Brain microvascular endothelial cell (primary cell): ENCODE data around the gene FCN3.
"Not testable (repeated sequence)": the region's sequence is repeated elsewhere in the genome, so short reads cannot be mapped to it uniquely, and the experiment has no call there.

Source experiments
- DNase-seq: peaks from one replicate; pipeline ENCODE4 v3.0.0-alpha.2; 2020
- H3K27ac ChIP-seq: fragments of 250-450 bp; sonication (Bioruptor Pico); 2 replicates; pipeline ENCODE4 v1.5.1; 2020; ENCODE audit warnings: mild to moderate bottlenecking, moderate library complexity
- H3K27me3 ChIP-seq: fragments of 250-450 bp; sonication (Bioruptor Pico); replicated peaks from 2 replicates; pipeline ENCODE4 v1.5.1; 2020; ENCODE audit warnings: mild to moderate bottlenecking
- H3K36me3 ChIP-seq: fragments of 250-450 bp; sonication (Bioruptor Pico); replicated peaks from 2 replicates; pipeline ENCODE4 v1.5.1; 2020; ENCODE audit warnings: mild to moderate bottlenecking
- H3K4me3 ChIP-seq: 2 replicates; pipeline ENCODE4 v1.5.1; 2011; ENCODE audit warnings: low read depth, mild to moderate bottlenecking, control low read depth, low read length, moderate library complexity
- in situ Hi-C: cut with HindIII; loops from 2 replicates; pipeline ENCODE4 v1.10.0; 2017; ENCODE audit warnings: low sequenced_read_pairs, low pct_ligation_motif_present
- TF ChIP-seq, protein P1 (sequence below): IDR thresholded peaks from 2 replicates; pipeline ENCODE4 v1.5.1; 2011; ENCODE audit warnings: low read depth, mild to moderate bottlenecking, moderate library complexity, low read length, control low read depth, inconsistent platforms; ENCODE audit errors: missing control alignments

Gene FCN3

DNA sequence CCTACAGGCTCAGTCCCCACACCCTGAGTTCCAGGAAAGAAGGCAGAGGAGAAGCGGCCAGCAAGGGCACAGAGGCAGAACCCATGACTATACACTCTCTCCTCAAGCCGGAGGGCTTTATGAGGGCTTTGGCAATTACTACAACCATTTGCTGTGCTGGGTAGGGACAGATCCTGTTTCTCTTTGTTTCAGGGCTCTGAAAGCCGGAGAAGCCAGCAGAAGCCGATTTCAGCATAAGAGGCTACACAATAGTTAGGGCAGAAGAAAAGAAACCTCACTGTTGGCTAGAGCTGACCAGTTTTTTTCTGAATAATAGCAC is 31.7 kb upstream of the FCN3 start:
- Histone ChIP-seq H3K27me3 (no peaks in the 10 kb centered on the region), H3K4me3 (no peak overlapping the region), H3K27ac (no peak overlapping the region), H3K36me3 (peaks cover 33% of the 10 kb centered on the region)
- no peak for DNase-seq
- TF ChIP-seq, protein P1, sequence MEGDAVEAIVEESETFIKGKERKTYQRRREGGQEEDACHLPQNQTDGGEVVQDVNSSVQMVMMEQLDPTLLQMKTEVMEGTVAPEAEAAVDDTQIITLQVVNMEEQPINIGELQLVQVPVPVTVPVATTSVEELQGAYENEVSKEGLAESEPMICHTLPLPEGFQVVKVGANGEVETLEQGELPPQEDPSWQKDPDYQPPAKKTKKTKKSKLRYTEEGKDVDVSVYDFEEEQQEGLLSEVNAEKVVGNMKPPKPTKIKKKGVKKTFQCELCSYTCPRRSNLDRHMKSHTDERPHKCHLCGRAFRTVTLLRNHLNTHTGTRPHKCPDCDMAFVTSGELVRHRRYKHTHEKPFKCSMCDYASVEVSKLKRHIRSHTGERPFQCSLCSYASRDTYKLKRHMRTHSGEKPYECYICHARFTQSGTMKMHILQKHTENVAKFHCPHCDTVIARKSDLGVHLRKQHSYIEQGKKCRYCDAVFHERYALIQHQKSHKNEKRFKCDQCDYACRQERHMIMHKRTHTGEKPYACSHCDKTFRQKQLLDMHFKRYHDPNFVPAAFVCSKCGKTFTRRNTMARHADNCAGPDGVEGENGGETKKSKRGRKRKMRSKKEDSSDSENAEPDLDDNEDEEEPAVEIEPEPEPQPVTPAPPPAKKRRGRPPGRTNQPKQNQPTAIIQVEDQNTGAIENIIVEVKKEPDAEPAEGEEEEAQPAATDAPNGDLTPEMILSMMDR, result no peak
- in situ Hi-C loops, result loop anchor here (25.0 kb wide), 1 partner anchor 156 kb away; no protein-coding TSS in a partner anchor

DNA sequence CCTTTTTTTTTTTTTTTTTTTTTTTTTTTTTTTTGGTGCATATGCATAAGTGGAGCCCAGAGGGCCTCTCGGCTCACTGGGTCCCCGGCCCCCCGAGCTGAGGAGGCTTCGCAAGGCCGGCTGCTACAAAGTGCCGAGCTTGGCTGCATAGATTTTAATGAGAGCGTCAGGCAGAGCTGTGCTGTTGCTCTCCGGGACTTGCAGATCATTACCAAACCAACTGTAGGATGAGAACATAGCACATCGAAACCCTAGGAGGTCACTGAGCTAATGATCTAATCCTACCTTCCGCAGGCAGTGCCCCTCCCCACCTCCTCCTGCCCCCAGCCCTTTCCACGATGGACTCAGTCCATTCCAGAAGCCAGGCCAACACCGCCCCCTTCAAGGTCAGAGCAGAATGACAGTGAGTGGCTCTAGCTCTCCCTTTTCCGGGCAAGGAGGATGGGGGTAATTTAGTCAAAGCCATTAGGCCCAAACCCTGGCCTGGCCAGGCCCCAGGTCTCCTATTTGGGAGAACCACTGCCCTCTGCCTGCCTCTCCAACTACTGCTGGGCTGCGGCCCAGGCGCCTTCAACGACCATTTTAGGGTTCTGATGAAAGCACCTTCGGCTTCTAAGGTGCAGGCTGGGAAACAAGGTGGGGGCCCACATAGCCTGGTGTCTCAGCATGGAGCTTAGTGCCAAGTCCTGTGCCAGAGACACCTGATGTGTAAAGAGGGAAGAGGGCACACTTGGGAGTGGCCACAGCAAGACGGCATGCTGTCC is 31.2 kb upstream of the FCN3 start:
- in situ Hi-C loops, result loop anchor here (25.0 kb wide), 1 partner anchor 157 kb away; no protein-coding TSS in a partner anchor
- not testable (repeated sequence) for H3K27ac ChIP-seq, H3K27me3 ChIP-seq, H3K4me3 ChIP-seq, DNase-seq
- peaks cover 29% of the 10 kb centered on the region for H3K36me3 ChIP-seq

DNA sequence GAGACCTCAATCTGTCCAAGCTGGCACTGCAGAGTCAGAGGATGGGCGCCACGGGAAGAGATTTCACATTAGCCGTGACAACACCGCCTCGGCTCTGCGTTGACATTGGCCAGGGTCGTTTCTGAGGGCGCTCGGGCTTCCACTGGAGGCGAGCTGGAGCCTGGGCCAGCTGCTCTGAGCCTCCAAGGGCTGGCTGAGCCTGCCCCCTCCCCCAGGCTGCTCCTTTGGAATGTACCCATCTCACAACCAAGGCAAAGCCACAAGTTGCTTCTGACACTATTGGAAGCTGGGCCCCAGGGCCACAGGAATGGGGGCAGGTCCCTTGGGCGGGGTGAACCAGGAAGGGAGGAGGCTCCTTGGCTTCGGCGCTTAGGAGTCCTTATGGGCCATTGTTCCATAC is 30.4 kb upstream of the FCN3 start:
- DNase-seq, result peak; percentile 42
- H3K27ac ChIP-seq, result no peak overlapping the region

DNA sequence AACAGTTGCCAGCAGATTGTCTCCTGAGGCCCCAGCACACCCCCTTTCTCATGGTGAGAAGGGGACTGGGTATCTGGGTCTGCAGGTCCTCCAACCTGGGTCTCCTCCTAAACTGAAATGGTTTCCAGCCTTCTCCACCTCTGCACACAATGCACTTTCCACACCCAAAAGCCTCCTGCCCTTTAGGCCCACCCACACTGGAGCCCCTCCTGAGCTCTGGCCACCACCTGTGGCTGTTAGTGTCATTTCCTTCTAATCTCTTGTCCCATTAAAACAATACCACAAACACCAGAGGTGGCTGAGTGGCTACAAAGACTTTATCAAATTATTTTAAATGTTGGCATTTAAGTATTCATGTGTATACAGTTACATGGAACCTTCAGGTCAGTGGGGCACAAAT is 29.3 kb upstream of the FCN3 start:
- in situ Hi-C loops, result loop anchor here (25.0 kb wide), 1 partner anchor 158 kb away; no protein-coding TSS in a partner anchor
- Histone ChIP-seq H3K36me3 (peaks cover 18% of the 10 kb centered on the region), H3K27me3 (no peaks in the 10 kb centered on the region), H3K27ac (no peak overlapping the region), H3K4me3 (no peak overlapping the region)
- no peak for DNase-seq
- TF ChIP-seq, protein P1, result no peak

More for the DNA sequence above, 30.4 kb upstream of the FCN3 start:
- TF ChIP-seq, protein P1, result peak; percentile 15
- peaks cover 22% of the 10 kb centered on the region for H3K36me3 ChIP-seq
- in situ Hi-C loops, result loop anchor here (25.0 kb wide), 1 partner anchor 157 kb away; no protein-coding TSS in a partner anchor
- no peaks in the 10 kb centered on the region for H3K27me3 ChIP-seq
- H3K4me3 ChIP-seq, result no peak overlapping the region

DNA sequence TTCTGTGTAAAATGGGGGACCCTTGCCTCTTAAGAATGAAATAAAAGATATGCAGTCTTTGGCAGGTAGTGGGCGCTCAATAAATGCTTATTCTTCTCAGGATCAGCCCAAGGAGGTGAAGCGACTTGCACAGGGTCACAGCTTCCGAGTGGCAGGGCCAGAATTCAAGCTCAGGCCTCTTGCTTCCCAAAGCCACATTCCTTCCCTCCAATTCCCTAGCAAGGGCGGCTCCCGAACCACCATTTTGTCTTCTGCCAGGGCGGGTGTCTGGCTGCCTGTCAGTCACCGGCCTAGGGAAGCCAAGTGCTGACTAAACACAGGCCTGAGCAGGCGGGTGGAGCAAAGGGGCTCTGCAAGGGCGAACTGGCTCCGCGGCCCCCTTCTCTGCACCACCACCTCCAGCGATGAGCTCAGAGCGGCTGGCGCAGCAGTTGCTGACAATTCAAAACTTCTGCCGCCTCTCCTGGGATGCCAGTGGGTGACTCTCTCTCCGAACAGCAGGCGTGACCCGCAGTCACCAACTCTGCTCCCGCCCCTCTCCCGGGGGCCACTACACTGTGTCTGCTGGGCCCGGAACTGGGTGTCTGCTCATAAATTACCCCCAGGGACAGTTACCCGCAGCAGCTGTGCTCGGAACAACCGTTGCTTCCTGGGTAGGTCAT is 28.6 kb upstream of the FCN3 start:
- no peak for DNase-seq
- TF ChIP-seq, protein P1, result peak; percentile 55
- H3K36me3 ChIP-seq, result peaks cover 16% of the 10 kb centered on the region
- no peaks in the 10 kb centered on the region for H3K27me3 ChIP-seq
- in situ Hi-C loops, result loop anchor here (25.0 kb wide), 1 partner anchor 159 kb away; no protein-coding TSS in a partner anchor
- no peak overlapping the region for H3K27ac ChIP-seq
- H3K4me3 ChIP-seq, result no peak overlapping the region

DNA sequence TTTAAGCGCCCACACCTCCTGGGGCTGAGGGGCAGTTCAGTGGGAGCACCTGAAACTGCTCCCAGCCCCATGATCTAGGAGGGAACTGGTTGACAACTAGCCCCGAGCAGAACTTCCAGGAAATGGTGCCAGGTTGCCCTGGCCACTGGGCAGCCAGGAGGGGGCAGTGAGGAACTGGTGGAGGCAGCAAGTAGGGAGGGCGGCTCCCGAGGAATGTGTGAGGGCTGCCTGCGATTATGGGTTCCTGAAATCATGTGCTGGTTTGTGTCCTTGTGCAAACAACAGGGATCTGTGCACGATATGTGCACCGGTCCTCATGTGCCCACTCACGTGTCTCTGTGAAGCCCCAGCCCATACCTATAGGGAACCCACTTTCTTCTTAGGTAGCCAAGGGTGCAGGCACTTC is 27.7 kb upstream of the FCN3 start:
- Histone ChIP-seq H3K27me3 (no peaks in the 10 kb centered on the region), H3K4me3 (no peak overlapping the region), H3K27ac (no peak overlapping the region), H3K36me3 (peaks cover 8% of the 10 kb centered on the region)
- TF ChIP-seq, protein P1, result peak; percentile 75
- in situ Hi-C loops, result loop anchor here (25.0 kb wide), 1 partner anchor 160 kb away; no protein-coding TSS in a partner anchor
- no peak for DNase-seq
